ENCODE measurements around the gene CLNK. TPM values are rescaled to one million over a fixed set of nuclear protein-coding genes. Genes with fewer than 3 reads are reported as not detected.

The CLNK gene
- polyA plus RNA-seq, 3 donors = not detected

GRCh38 chr4:10577508-10578426 is 106.8 kb downstream of the CLNK start:
- Mint-ChIP-seq H3K9me3 (peaks cover 0 to 3% (median 0%) of the 10 kb centered on the region in 7 donors), H3K4me3 (peak overlapping the region in 1 of 2 donors; percentile 4), H3K36me3 (no peaks in the 10 kb centered on the region), H3K4me1 (peaks cover 7% of the 10 kb centered on the region), H3K27ac (no peak overlapping the region), H3K27me3 (ENCODE audit: low read depth in 3 of 3) (peaks cover 0 to 2% (median 1%) of the 10 kb centered on the region in 3 donors)
- intact Hi-C loops (cut with micrococcal nuclease) = no loop called here
- Histone ChIP-seq H3K79me2 (ENCODE audit: insufficient read depth, low read length) (no peaks in the 10 kb centered on the region), H3K4me2 (replicated peaks; ENCODE audit: extremely low read depth, low read length, poor library complexity, severe bottlenecking) (no peak overlapping the region), H2AFZ (ENCODE audit: insufficient read depth, low read depth, low read length, poor library complexity, severe bottlenecking) (no peak overlapping the region), H3K27me3 (ENCODE audit: control insufficient read depth in 2 of 2, insufficient read depth in 2 of 2, low read length in 2 of 2) (no peaks in the 10 kb centered on the region), H3K36me3 (replicated peaks in 1 of 2; ENCODE audit: control insufficient read depth in 1 of 2, insufficient read depth in 2 of 2, low read length in 2 of 2) (no peaks in the 10 kb centered on the region), H4K20me1 (ENCODE audit: insufficient read depth, low read length) (no peaks in the 10 kb centered on the region), H3K4me3 (replicated peaks in 1 of 3; ENCODE audit: low read depth in 2 of 3, low read length in 3 of 3) (no peak overlapping the region), H3K27ac (ENCODE audit: low read depth in 1 of 2, low read length in 2 of 2) (no peak overlapping the region), H3K9me3 (replicated peaks in 1 of 2; ENCODE audit: control insufficient read depth in 1 of 2, insufficient read depth in 1 of 2, low read length in 2 of 2) (no peaks in the 10 kb centered on the region), H3K9ac (ENCODE audit: insufficient read depth, low read length, poor library complexity, severe bottlenecking) (no peak overlapping the region), H3K4me1 (ENCODE audit: control insufficient read depth in 1 of 2, insufficient read depth in 2 of 2, low read length in 2 of 2) (peaks cover 0 to 6% of the 10 kb centered on the region in 2 donors)
- TF ChIP-seq CTCF (IDR thresholded peaks at IDR 0.05) = no peak
- no peak for DNase-seq
- WGBS (ENCODE audit: insufficient coverage) = 93% methylated on average over 3 of the region's 11 CpGs

GRCh38 chr4:10577018-10577417 is 107.5 kb downstream of the CLNK start:
- Mint-ChIP-seq H3K27ac (no peak overlapping the region), H3K27me3 (ENCODE audit: low read depth in 3 of 3) (peaks cover 0 to 2% (median 1%) of the 10 kb centered on the region in 3 donors), H3K9me3 (peaks cover 0 to 3% (median 0%) of the 10 kb centered on the region in 7 donors), H3K36me3 (no peaks in the 10 kb centered on the region), H3K4me1 (peaks cover 7% of the 10 kb centered on the region), H3K4me3 (peak overlapping the region; percentile 37 to 49)
- TF ChIP-seq CTCF (IDR thresholded peaks at IDR 0.05) = no peak
- no peak overlapping the region for H2AFZ ChIP-seq (ENCODE audit: insufficient read depth, low read depth, low read length, poor library complexity, severe bottlenecking)
- no peak overlapping the region for H3K4me2 ChIP-seq (replicated peaks; ENCODE audit: extremely low read depth, low read length, poor library complexity, severe bottlenecking)
- H3K27ac ChIP-seq (ENCODE audit: low read depth in 1 of 2, low read length in 2 of 2) = no peak overlapping the region
- intact Hi-C loops (cut with micrococcal nuclease) = no loop called here
- 0% methylated on average over 1 of the region's 1 CpG for WGBS (ENCODE audit: insufficient coverage)
- no peak for DNase-seq
- H3K4me3 ChIP-seq (replicated peaks in 1 of 3; ENCODE audit: low read depth in 2 of 3, low read length in 3 of 3) = no peak overlapping the region
- H3K79me2 ChIP-seq (ENCODE audit: insufficient read depth, low read length) = no peaks in the 10 kb centered on the region
- H3K36me3 ChIP-seq (replicated peaks in 1 of 2; ENCODE audit: control insufficient read depth in 1 of 2, insufficient read depth in 2 of 2, low read length in 2 of 2) = no peaks in the 10 kb centered on the region
- H3K9me3 ChIP-seq (replicated peaks in 1 of 2; ENCODE audit: control insufficient read depth in 1 of 2, insufficient read depth in 1 of 2, low read length in 2 of 2) = no peaks in the 10 kb centered on the region
- no peaks in the 10 kb centered on the region for H4K20me1 ChIP-seq (ENCODE audit: insufficient read depth, low read length)
- H3K27me3 ChIP-seq (ENCODE audit: control insufficient read depth in 2 of 2, insufficient read depth in 2 of 2, low read length in 2 of 2) = no peaks in the 10 kb centered on the region
- H3K9ac ChIP-seq (ENCODE audit: insufficient read depth, low read length, poor library complexity, severe bottlenecking) = no peak overlapping the region
- H3K4me1 ChIP-seq (ENCODE audit: control insufficient read depth in 1 of 2, insufficient read depth in 2 of 2, low read length in 2 of 2) = peaks cover 0 to 6% of the 10 kb centered on the region in 2 donors
